ENCODE data around the gene TARBP1. TPM values are rescaled to one million over a fixed set of nuclear protein-coding genes. Genes with fewer than 3 reads are reported as not detected.

TARBP1 gene
- total RNA-seq, 1 donor from 2014 or later: 60.4 TPM

DNA sequence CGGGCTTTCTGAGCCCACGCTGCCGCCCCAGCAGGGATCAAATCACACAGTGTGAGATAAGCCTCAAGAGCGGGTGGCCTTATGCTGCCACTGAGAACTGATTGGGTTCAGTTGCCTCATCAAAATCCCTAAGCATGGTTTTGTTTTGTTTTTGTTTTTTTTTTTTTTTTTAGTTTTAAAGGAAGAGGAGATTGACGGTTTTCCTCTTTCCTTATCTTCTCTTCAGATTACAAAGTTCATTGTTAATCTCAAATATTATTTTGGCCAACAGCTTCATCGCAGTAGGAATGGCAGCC, 105.1 kb downstream of the TARBP1 start:
- DNase-seq (ENCODE audit: low spot score, unreplicated experiment): no peak
- no peaks in the 10 kb centered on the region for H3K9me3 Mint-ChIP-seq (ENCODE audit: low read depth)
- H3K4me1 Mint-ChIP-seq (ENCODE audit: low read depth): peaks cover 16% of the 10 kb centered on the region
- H3K27ac Mint-ChIP-seq: peak overlapping the region; percentile 99
- H3K27me3 Mint-ChIP-seq: no peaks in the 10 kb centered on the region
- H3K36me3 Mint-ChIP-seq (ENCODE audit: insufficient read depth): peaks cover 12% of the 10 kb centered on the region
- peak overlapping the region; percentile 97 for H3K4me3 Mint-ChIP-seq (ENCODE audit: low read depth)
- no peak for TF ChIP-seq CTCF (IDR thresholded peaks at IDR 0.05; ENCODE audit: unreplicated experiment)

GRCh38 chr1:234373064-234373958, 105.7 kb downstream of the TARBP1 start, which contains the start of gene COA6:
COA6 (plus strand) TSS chr1:234373456; CDS start chr1:234373467, 11 bp downstream.
- DNase-seq (ENCODE audit: low spot score, unreplicated experiment): peak; percentile 74
- Mint-ChIP-seq H3K4me1 (ENCODE audit: low read depth) (peaks cover 16% of the 10 kb centered on the region), H3K9me3 (ENCODE audit: low read depth) (no peaks in the 10 kb centered on the region), H3K27ac (peak within 1 kb of the TSS; percentile 99), H3K4me3 (ENCODE audit: low read depth) (peak within 1 kb of the TSS; percentile 97), H3K27me3 (peaks cover 1% of the 10 kb centered on the region), H3K36me3 (ENCODE audit: insufficient read depth) (peaks cover 11% of the 10 kb centered on the region)
- no peak for TF ChIP-seq CTCF (IDR thresholded peaks at IDR 0.05; ENCODE audit: unreplicated experiment)

- peak overlapping the region; percentile 97 for H3K4me3 Mint-ChIP-seq (ENCODE audit: low read depth)
- peak overlapping the region; percentile 85 for H3K27ac Mint-ChIP-seq
- peaks cover 5% of the 10 kb centered on the region for H3K27me3 Mint-ChIP-seq
- H3K9me3 Mint-ChIP-seq (ENCODE audit: low read depth): no peaks in the 10 kb centered on the region
- no peak for DNase-seq (ENCODE audit: low spot score, unreplicated experiment)
- peaks cover 6% of the 10 kb centered on the region for H3K36me3 Mint-ChIP-seq (ENCODE audit: insufficient read depth)
- TF ChIP-seq CTCF (IDR thresholded peaks at IDR 0.05; ENCODE audit: unreplicated experiment): no peak
- peaks cover 16% of the 10 kb centered on the region for H3K4me1 Mint-ChIP-seq (ENCODE audit: low read depth)
Measured at GRCh38 chr1:234372011-234372757, 106.8 kb downstream of the TARBP1 start.

DNA sequence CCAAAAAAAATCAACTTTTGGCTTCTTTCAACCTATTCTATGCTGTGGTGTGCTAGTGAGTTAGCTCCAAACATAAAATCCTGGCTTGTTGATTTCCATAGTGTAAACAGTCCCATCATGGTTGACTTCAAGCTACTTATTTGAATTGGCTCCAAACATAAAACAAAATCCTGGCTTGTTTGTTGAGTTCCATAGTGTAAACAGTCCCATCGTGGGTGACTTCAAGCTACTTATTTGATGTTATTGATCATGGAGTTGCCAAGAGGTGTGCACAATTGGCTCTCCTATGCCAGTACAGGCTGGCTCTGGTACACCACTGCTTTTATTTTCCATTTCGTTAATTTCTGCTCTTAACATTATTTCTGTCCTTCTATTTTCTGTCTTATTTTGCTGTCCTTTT, 107.6 kb downstream of the TARBP1 start:
- H3K9me3 Mint-ChIP-seq (ENCODE audit: low read depth): no peaks in the 10 kb centered on the region
- peaks cover 4% of the 10 kb centered on the region for H3K36me3 Mint-ChIP-seq (ENCODE audit: insufficient read depth)
- TF ChIP-seq CTCF (IDR thresholded peaks at IDR 0.05; ENCODE audit: unreplicated experiment): no peak
- H3K27me3 Mint-ChIP-seq: peaks cover 5% of the 10 kb centered on the region
- peaks cover 16% of the 10 kb centered on the region for H3K4me1 Mint-ChIP-seq (ENCODE audit: low read depth)
- DNase-seq (ENCODE audit: low spot score, unreplicated experiment): no peak
- no peak overlapping the region for H3K27ac Mint-ChIP-seq
- H3K4me3 Mint-ChIP-seq (ENCODE audit: low read depth): no peak overlapping the region

DNA sequence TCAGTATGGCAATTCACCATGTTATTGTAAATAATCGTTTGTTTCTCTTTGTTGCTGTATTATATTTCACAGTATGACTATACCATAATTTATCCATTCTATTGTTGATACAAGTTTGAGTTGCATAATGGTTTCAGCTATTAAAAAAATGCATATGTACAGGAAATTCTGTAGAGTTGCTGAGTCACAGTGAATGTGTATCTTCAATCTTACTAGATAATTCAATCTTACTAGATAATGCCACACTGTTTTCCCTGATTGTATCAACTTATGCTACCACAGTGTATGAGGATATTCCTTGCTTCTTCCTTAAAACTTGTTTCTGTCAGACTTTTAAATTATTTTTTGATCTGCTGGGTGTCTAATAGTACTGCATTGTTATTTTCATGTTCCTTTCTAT, 109.2 kb downstream of the TARBP1 start:
- no peak overlapping the region for H3K4me3 Mint-ChIP-seq (ENCODE audit: low read depth)
- TF ChIP-seq CTCF (IDR thresholded peaks at IDR 0.05; ENCODE audit: unreplicated experiment): no peak
- H3K27ac Mint-ChIP-seq: no peak overlapping the region
- no peaks in the 10 kb centered on the region for H3K9me3 Mint-ChIP-seq (ENCODE audit: low read depth)
- H3K36me3 Mint-ChIP-seq (ENCODE audit: insufficient read depth): no peaks in the 10 kb centered on the region
- H3K27me3 Mint-ChIP-seq: peaks cover 9% of the 10 kb centered on the region
- H3K4me1 Mint-ChIP-seq (ENCODE audit: low read depth): peaks cover 16% of the 10 kb centered on the region
- DNase-seq (ENCODE audit: low spot score, unreplicated experiment): no peak

Data from progenitor cell of endocrine pancreas (in vitro differentiated cells).